Measurements from ENCODE around the gene CD48.

DNA sequence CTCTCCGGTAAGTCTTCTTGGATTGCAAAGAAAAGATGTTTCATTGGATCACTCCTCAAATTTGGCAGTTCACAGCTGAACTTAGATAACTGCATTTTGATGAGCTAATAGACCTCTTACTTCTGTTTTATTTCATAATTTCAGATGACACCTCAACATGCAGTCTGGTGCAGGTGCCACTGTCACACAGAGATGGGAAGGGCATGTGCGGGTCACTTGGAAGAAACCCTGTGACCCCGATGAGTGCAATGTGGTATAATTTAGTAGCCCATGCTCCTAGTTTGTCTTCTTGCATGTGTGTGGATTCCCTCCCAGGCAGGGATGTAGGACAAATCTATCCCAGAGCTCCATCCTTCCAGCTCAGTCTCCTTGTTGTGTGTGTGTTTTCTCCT lies 64.3 kb downstream of the CD48 start:
- TF ChIP-seq EZH2 (IDR thresholded peaks at IDR 0.05; ENCODE audit: borderline replicate concordance) (no peak), CTCF (IDR thresholded peaks at IDR 0.05; ENCODE audit: poor library complexity) (no peak), EZH2phosphoT487 (IDR thresholded peaks at IDR 0.05; ENCODE audit: low read depth, severe bottlenecking, unreplicated experiment) (no peak)
